IMR-90 (cell line): Measurements from ENCODE around the gene EFNA5. TPM values are rescaled to one million over a fixed set of nuclear protein-coding genes. Genes with fewer than 3 reads are reported as not detected.

Experiments
- ATAC-seq: fragments of 200-7000 bp; cut with Tn5 transposase; 2 replicates; pipeline ENCODE4 v1.9.1; 2020; ENCODE audit warnings: low read depth, mild to moderate bottlenecking, moderate library complexity
- BruUV-seq: library from RNA; stranded (reverse); fragments of 400-500 nt; replicated peaks from 2 replicates; lab custom pipeline; 2021; lab: Mats Ljungman, UMichigan
- CTCF ChIA-PET: fragments of 300-600 bp; formaldehyde crosslinking; extraction: SDS; loops from one replicate; lab custom pipeline; 2021; ENCODE audit warnings: antibody characterized with exemption; lab: Yijun Ruan, JAX
- POLR2A ChIA-PET: fragments of 300-600 bp; sonication (Branson Sonifier 250); formaldehyde crosslinking; loops from one replicate; lab custom pipeline; 2022; ENCODE audit warnings: antibody characterized with exemption; ENCODE audit not compliant: unreplicated experiment; lab: Charles Lee
- DNase-seq: peaks from one replicate; pipeline ENCODE4 v3.0.0; 2013
- H2AFZ ChIP-seq: replicated peaks from 2 replicates; pipeline ENCODE3; 2013; ENCODE audit warnings: low read length, mild to moderate bottlenecking; ENCODE audit not compliant: poor library complexity
- H2AK5ac ChIP-seq: 2 replicates; pipeline ENCODE4 v1.6.1; 2013; ENCODE audit warnings: low read depth, low read length, inconsistent platforms
- H2AK9ac ChIP-seq: replicated peaks from 2 replicates; pipeline ENCODE3; 2013; ENCODE audit warnings: mild to moderate bottlenecking, low read depth, low read length, moderate library complexity; ENCODE audit not compliant: poor library complexity
- H2BK120ac ChIP-seq: 2 replicates; pipeline ENCODE4 v1.6.1; 2013; ENCODE audit warnings: low read depth, low read length, inconsistent platforms
- H2BK15ac ChIP-seq: 3 replicates; pipeline ENCODE4 v1.6.1; 2013; ENCODE audit warnings: low read depth, low read length, inconsistent platforms
- H2BK20ac ChIP-seq: 2 replicates; pipeline ENCODE4 v1.6.1; 2013; ENCODE audit warnings: low read depth, mild to moderate bottlenecking, inconsistent platforms, low read length, moderate library complexity
- H2BK5ac ChIP-seq: 2 replicates; pipeline ENCODE4 v1.6.1; 2013; ENCODE audit warnings: mild to moderate bottlenecking, low read depth, low read length, inconsistent platforms; ENCODE audit not compliant: poor library complexity, severe bottlenecking
- H3K14ac ChIP-seq: replicated peaks from 2 replicates; pipeline ENCODE4 v1.6.1; 2013; ENCODE audit warnings: low read depth, low read length, inconsistent platforms
- H3K18ac ChIP-seq: 2 replicates; pipeline ENCODE4 v1.6.1; 2013; ENCODE audit warnings: low read depth, low read length, control low read depth
- H3K23ac ChIP-seq: 2 replicates; pipeline ENCODE4 v1.6.1; 2013; ENCODE audit warnings: low read depth, low read length, inconsistent platforms
- H3K27ac ChIP-seq: 2 replicates; pipeline ENCODE4 v1.5.1; 2013; ENCODE audit warnings: mild to moderate bottlenecking, control low read depth, low read length; ENCODE audit not compliant: insufficient read depth
- H3K27me3 ChIP-seq: 2 replicates; pipeline ENCODE4 v1.6.1; 2013; ENCODE audit warnings: low read length; ENCODE audit not compliant: control insufficient read depth, insufficient read depth
- H3K36me3 ChIP-seq: 2 replicates; pipeline ENCODE4 v1.6.1; 2013; ENCODE audit warnings: low read length, mixed read lengths; ENCODE audit not compliant: control insufficient read depth, insufficient read depth
- H3K4ac ChIP-seq: 2 replicates; pipeline ENCODE4 v1.6.1; 2013; ENCODE audit warnings: low read depth, low read length, inconsistent platforms
- H3K4me1 ChIP-seq: 2 replicates; pipeline ENCODE4 v1.6.1; 2013; ENCODE audit warnings: low read length, mixed read lengths; ENCODE audit not compliant: control insufficient read depth, insufficient read depth
- H3K4me2 ChIP-seq: 2 replicates; pipeline ENCODE4 v1.6.1; 2013; ENCODE audit warnings: low read depth, mild to moderate bottlenecking, control low read depth, low read length, moderate library complexity
- H3K4me3 ChIP-seq: 2 replicates; pipeline ENCODE4 v1.5.1; 2013; ENCODE audit warnings: low read depth, mild to moderate bottlenecking, control low read depth, low read length, moderate library complexity; ENCODE audit not compliant: insufficient read depth
- H3K56ac ChIP-seq: 2 replicates; pipeline ENCODE4 v1.6.1; 2013; ENCODE audit warnings: low read length, inconsistent platforms; ENCODE audit not compliant: insufficient read depth; ENCODE audit errors: extremely low read depth
- H3K79me1 ChIP-seq, 2 experiments: 2 replicates each; pipeline ENCODE4 v1.6.1; 2013; ENCODE audit warnings: low read length in 2 of 2, inconsistent platforms in 1 of 2, low read depth in 1 of 2
- H3K9ac ChIP-seq: 2 replicates; pipeline ENCODE4 v1.6.1; 2013; ENCODE audit warnings: low read depth, low read length, control low read depth
- H3K9me1 ChIP-seq: 2 replicates; pipeline ENCODE4 v1.6.1; 2013; ENCODE audit warnings: low read length, inconsistent platforms; ENCODE audit not compliant: insufficient read depth
- H3K9me3 ChIP-seq: 2 replicates; pipeline ENCODE4 v1.6.1; 2013; ENCODE audit warnings: low read length; ENCODE audit not compliant: control insufficient read depth, insufficient read depth
- H4K20me1 ChIP-seq: 2 replicates; pipeline ENCODE4 v1.6.1; 2013; ENCODE audit warnings: low read length, inconsistent platforms; ENCODE audit not compliant: insufficient read depth
- H4K5ac ChIP-seq: 2 replicates; pipeline ENCODE4 v1.6.1; 2013; ENCODE audit warnings: mild to moderate bottlenecking, low read depth, low read length, control low read depth
- H4K8ac ChIP-seq, 2 experiments: 2 replicates each; pipeline ENCODE4 v1.6.1; 2013; ENCODE audit warnings: low read depth in 2 of 2, low read length in 2 of 2, control low read depth in 1 of 2, inconsistent platforms in 1 of 2
- H4K91ac ChIP-seq: 2 replicates; pipeline ENCODE4 v1.6.1; 2013; ENCODE audit warnings: low read depth, low read length, inconsistent platforms; ENCODE audit not compliant: insufficient read depth
- CHD1 ChIP-seq: IDR thresholded peaks from 2 replicates; pipeline ENCODE4 v1.6.1; 2012; ENCODE audit warnings: low read depth, low read length, improper control_type of control experiment
- dilution Hi-C: fragments of 300-500 bp; cut with HindIII; formaldehyde crosslinking; loops from one replicate; pipeline ENCODE4 v1.14.3; 2018; ENCODE audit warnings: low sequenced_read_pairs; ENCODE audit not compliant: unreplicated experiment
- in situ Hi-C: fragments of 300-500 bp; cut with MboI; formaldehyde crosslinking; loops from 3 replicates; pipeline ENCODE4 v1.14.3; 2019; ENCODE audit warnings: low sequenced_read_pairs, inconsistent platforms, mixed read lengths
- intact Hi-C: fragments of 100-400 bp; cut with micrococcal nuclease; formaldehyde crosslinking; loops from 2 replicates; pipeline ENCODE4 v1.10.0; 2022
- polyA plus RNA-seq, 3 experiments: library from polyadenylated mRNA; depleted of rRNA; stranded (reverse); fragments of >200 nt; gene quantifications; 2 replicates each; pipeline ENCODE4 v1.2.3, GENCODE V29; 2012; ENCODE audit warnings: low replicate concordance in 1 of 3
- total RNA-seq: library from RNA; depleted of rRNA; stranded (reverse); fragments of >200 nt; gene quantifications from 2 replicates; pipeline ENCODE4 v1.2.3, GENCODE V29; 2012

The EFNA5 gene
- total and polyA plus RNA-seq, 2 of the 4 experiments (the other 2 are of a cell fraction), result 1.5 to 1.6 TPM

GRCh38 chr5:107329850-107330249, 340.9 kb downstream of the EFNA5 start:
- in situ Hi-C loops (no loop called here), dilution Hi-C loops (no loop called here), intact Hi-C loops (no loop called here)
- Histone ChIP-seq H4K8ac (no peak overlapping the region), H3K4me2 (no peak overlapping the region), H4K20me1 (no peaks in the 10 kb centered on the region), H2BK120ac (no peak overlapping the region), H3K27me3 (peaks cover 2% of the 10 kb centered on the region; the same call in 1 of the 2 replicates), H2AK5ac (no peak overlapping the region), H2BK20ac (no peak overlapping the region), H3K79me1 (no peaks in the 10 kb centered on the region), H3K4ac (no peak overlapping the region), H3K27ac (no peak overlapping the region), H3K14ac (no peak overlapping the region), H3K36me3 (no peaks in the 10 kb centered on the region), H2AFZ (no peak overlapping the region), H3K56ac (no peak overlapping the region), H2AK9ac (no peak overlapping the region), H3K18ac (no peak overlapping the region), H2BK15ac (no peak overlapping the region), H3K4me3 (no peak overlapping the region), H3K4me1 (no peaks in the 10 kb centered on the region), H3K9me1 (no peaks in the 10 kb centered on the region), H2BK5ac (no peak overlapping the region), H3K9me3 (no peaks in the 10 kb centered on the region), H4K91ac (no peak overlapping the region), H3K23ac (no peak overlapping the region), H3K9ac (no peak overlapping the region), H4K5ac (no peak overlapping the region)
- TF ChIP-seq CHD1, result no peak
- ChIA-PET POLR2A (no interaction called here), CTCF (interaction anchor here (0.7 kb wide), 1 partner anchor 11 kb away, joined by 4 read pairs; no protein-coding TSS in a partner anchor)
- no peak for ATAC-seq
- no peak for DNase-seq
- BruUV-seq, result no TSS peak
